Epidermal melanocyte (primary cell): Measurements from ENCODE around the gene MED16.
"Not testable (repeated sequence)": the region's sequence is repeated elsewhere in the genome, so short reads cannot be mapped to it uniquely, and the experiment has no call there.

Experiments
- DNase-seq: peaks from one replicate; pipeline ENCODE4 v3.0.0; 2011; ENCODE audit warnings: low spot score; ENCODE audit not compliant: insufficient read length

Gene MED16

GRCh38 chr19:829129-829758 lies 63.7 kb downstream of the MED16 start:
- DNase-seq = no peak

- DNase-seq = no peak
These were observed 65.2 kb downstream of the MED16 start, which contains the start of gene AZU1 for GRCh38 chr19:827710-828321. Gene AZU1, plus strand, starts transcription at chr19:827837. Its CDS starts 10 bp downstream, at chr19:827847.

- DNase-seq = no peak
These were observed 65.7 kb downstream of the MED16 start for GRCh38 chr19:827314-827709.

GRCh38 chr19:825897-826644 lies 66.9 kb downstream of the MED16 start:
- no peak for DNase-seq

GRCh38 chr19:824885-825284 lies 68.1 kb downstream of the MED16 start:
- DNase-seq = no peak

GRCh38 chr19:823565-824121 lies 69.3 kb downstream of the MED16 start:
- DNase-seq = no peak

GRCh38 chr19:821825-822503 lies 71.0 kb downstream of the MED16 start, which contains the start of gene PLPPR3:
Gene PLPPR3, minus strand, starts transcription at chr19:821955. Its CDS starts 396 bp downstream, at chr19:821559.
- DNase-seq = no peak

- DNase-seq = no peak
These were observed 71.7 kb downstream of the MED16 start for GRCh38 chr19:821231-821824.

- DNase-seq = not testable (repeated sequence)
These were observed 72.8 kb downstream of the MED16 start for GRCh38 chr19:820212-820611.
